Left ventricle myocardium inferior (tissue), 1 donor: ENCODE data around the gene ID4. TPM values are rescaled to one million over a fixed set of nuclear protein-coding genes. Genes with fewer than 3 reads are reported as not detected.

Experiments used
- DNase-seq: peaks from one replicate; pipeline ENCODE4 v3.0.0-alpha.2; 2020
- H3K27ac ChIP-seq: fragments of 200-600 bp; replicated peaks from 2 replicates; pipeline ENCODE4 v1.8.0; 2021
- H3K27me3 ChIP-seq: fragments of 200-600 bp; 2 replicates; pipeline ENCODE4 v1.8.0; 2021; ENCODE audit warnings: low read depth
- H3K36me3 ChIP-seq: fragments of 200-600 bp; 2 replicates; pipeline ENCODE4 v1.8.0; 2021
- H3K4me1 ChIP-seq: fragments of 200-600 bp; 2 replicates; pipeline ENCODE4 v1.8.0; 2021
- H3K4me3 ChIP-seq: fragments of 200-600 bp; 2 replicates; pipeline ENCODE4 v1.8.0; 2021; ENCODE audit warnings: mild to moderate bottlenecking, moderate library complexity
- H3K9me3 ChIP-seq: fragments of 200-600 bp; replicated peaks from 2 replicates; pipeline ENCODE4 v1.8.0; 2021
- CTCF ChIP-seq: fragments of 200-600 bp; IDR thresholded peaks from 2 replicates; pipeline ENCODE4 v1.8.0; 2021; ENCODE audit warnings: antibody characterized with exemption, mild to moderate bottlenecking, borderline replicate concordance
- intact Hi-C: fragments of 100-400 bp; cut with micrococcal nuclease; formaldehyde crosslinking; loops from one replicate; pipeline ENCODE4 v1.11.0; 2022
- total RNA-seq: library from RNA; stranded (reverse); fragmentation: NEBNext Ultra II Directional; extraction: Animal tissue kit (Norgen Biotek cat#: 25700); gene quantifications from one replicate; pipeline ENCODE4 v1.2.1, GENCODE V29; 2021
- donor health status: DM: no; HTN: yes; CAD: no; lungs with severe emphysema.

Gene ID4
- total RNA-seq, 1 donor from 2014 or later, result 3.0 TPM

DNA sequence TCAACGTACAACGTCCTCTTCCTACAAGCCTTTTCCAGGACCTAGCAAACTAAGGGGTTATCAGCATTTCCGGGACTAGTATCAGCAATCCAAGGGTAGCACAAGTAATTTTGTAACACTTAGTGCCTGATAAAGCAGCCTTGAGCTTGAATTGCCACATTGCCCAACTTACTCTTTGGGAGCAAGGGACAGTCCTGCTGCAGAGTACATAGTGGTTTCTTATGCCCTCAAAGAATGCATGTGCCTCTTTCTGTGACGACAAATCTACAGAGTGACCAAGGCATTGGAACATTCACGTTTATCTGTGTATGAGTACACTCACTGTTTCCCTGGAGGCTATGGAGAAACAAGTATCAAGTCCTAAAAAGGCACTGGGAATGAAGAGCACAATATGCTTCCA, 3.2 kb upstream of the ID4 start:
- no peak overlapping the region for H3K4me3 ChIP-seq
- no peak overlapping the region for H3K27ac ChIP-seq
- peaks cover 15% of the 10 kb centered on the region for H3K4me1 ChIP-seq
- no peak for DNase-seq
- no peak for TF ChIP-seq CTCF
- H3K27me3 ChIP-seq, result peaks cover 47% of the 10 kb centered on the region
- H3K36me3 ChIP-seq, result no peaks in the 10 kb centered on the region
- H3K9me3 ChIP-seq, result no peaks in the 10 kb centered on the region
- intact Hi-C loops, result no loop called here

- TF ChIP-seq CTCF, result no peak
- Histone ChIP-seq H3K4me1 (peaks cover 20% of the 10 kb centered on the region), H3K36me3 (no peaks in the 10 kb centered on the region), H3K4me3 (no peak overlapping the region), H3K9me3 (no peaks in the 10 kb centered on the region), H3K27ac (no peak overlapping the region), H3K27me3 (peaks cover 54% of the 10 kb centered on the region)
- no peak for DNase-seq
- intact Hi-C loops, result no loop called here
Measured at GRCh38 chr6:19834858-19835257, 2.3 kb upstream of the ID4 start.

DNA sequence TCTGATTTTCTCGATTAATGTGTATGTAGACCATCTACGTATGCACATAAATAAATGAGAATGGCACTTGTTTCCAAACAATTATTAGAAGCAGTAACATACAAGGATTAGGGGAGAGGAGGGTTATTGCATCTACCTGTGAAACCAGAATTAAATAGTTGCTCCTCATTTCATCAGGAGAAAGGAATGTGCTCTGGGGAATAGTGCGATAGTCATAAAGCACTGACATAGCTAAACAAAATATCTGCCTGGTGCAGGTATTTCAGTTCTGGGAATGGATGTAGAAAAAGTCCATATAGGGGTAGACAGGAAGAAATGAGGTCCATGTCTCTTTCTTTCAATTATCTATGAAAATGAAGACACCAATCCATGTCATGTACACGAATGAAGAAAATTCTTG, 1.6 kb upstream of the ID4 start:
- H3K4me3 ChIP-seq, result no peak overlapping the region
- no peaks in the 10 kb centered on the region for H3K9me3 ChIP-seq
- no peak for TF ChIP-seq CTCF
- no peaks in the 10 kb centered on the region for H3K36me3 ChIP-seq
- peaks cover 20% of the 10 kb centered on the region for H3K4me1 ChIP-seq
- peaks cover 61% of the 10 kb centered on the region for H3K27me3 ChIP-seq
- DNase-seq, result no peak
- no peak overlapping the region for H3K27ac ChIP-seq
- intact Hi-C loops, result no loop called here

- DNase-seq, result peak; percentile 23
- intact Hi-C loops, result no loop called here
- no peak for TF ChIP-seq CTCF
Measured at GRCh38 chr6:19837511-19838441, 606 bp downstream of the ID4 start.

GRCh38 chr6:19838442-19839236, 1.5 kb downstream of the ID4 start:
- H3K4me3 ChIP-seq, result peak overlapping the region; percentile 77
- DNase-seq, result no peak
- H3K36me3 ChIP-seq, result no peaks in the 10 kb centered on the region
- H3K4me1 ChIP-seq, result peaks cover 20% of the 10 kb centered on the region
- TF ChIP-seq CTCF, result no peak
- peaks cover 68% of the 10 kb centered on the region for H3K27me3 ChIP-seq
- no peaks in the 10 kb centered on the region for H3K9me3 ChIP-seq
- H3K27ac ChIP-seq, result peak overlapping the region; percentile 77
- intact Hi-C loops, result no loop called here

More at GRCh38 chr6:19837511-19838441, 606 bp downstream of the ID4 start:
- H3K4me3 ChIP-seq, result peak overlapping the region; percentile 77
- no peaks in the 10 kb centered on the region for H3K9me3 ChIP-seq
- peaks cover 20% of the 10 kb centered on the region for H3K4me1 ChIP-seq
- no peaks in the 10 kb centered on the region for H3K36me3 ChIP-seq
- H3K27me3 ChIP-seq, result peaks cover 69% of the 10 kb centered on the region
- peak overlapping the region; percentile 77 for H3K27ac ChIP-seq
